Liver (tissue), 9 donors: ENCODE results near the gene C7. TPM values are rescaled to one million over a fixed set of nuclear protein-coding genes. Genes with fewer than 3 reads are reported as not detected.
A peak's percentile ranks its signal among the peaks of the same experiment; 100 is the strongest.

Experiments used
- DNase-seq: peaks from one replicate; pipeline ENCODE4 v3.0.0-alpha.2; 2017; ENCODE audit warnings: low spot score
- H3K27ac ChIP-seq, 2 donors: one replicate each; pipeline ENCODE4 v1.7.0; 2013; ENCODE audit warnings: inconsistent platforms in 2 of 2, low read length in 2 of 2, control low read depth in 1 of 2, low read depth in 1 of 2, mild to moderate bottlenecking in 1 of 2
- H3K27me3 ChIP-seq, 4 donors: one replicate each; pipeline versions ENCODE4 v1.6.1 to v1.7.0; 2013; ENCODE audit warnings: low read length in 3 of 4, inconsistent platforms in 1 of 4, mild to moderate bottlenecking in 1 of 4, moderate library complexity in 1 of 4; ENCODE audit not compliant: control insufficient read depth in 4 of 4, insufficient read depth in 4 of 4
- H3K36me3 ChIP-seq, 4 donors: one replicate each; pipeline versions ENCODE4 v1.6.1 to v1.7.0; 2013; ENCODE audit warnings: low read length in 3 of 4, mild to moderate bottlenecking in 3 of 4, low read depth in 1 of 4, moderate library complexity in 1 of 4; ENCODE audit not compliant: control insufficient read depth in 4 of 4, insufficient read depth in 3 of 4
- H3K4me1 ChIP-seq, 4 donors: one replicate each; pipeline versions ENCODE4 v1.6.1 to v1.7.0; 2013; ENCODE audit warnings: low read length in 3 of 4, mild to moderate bottlenecking in 3 of 4, moderate library complexity in 1 of 4; ENCODE audit not compliant: control insufficient read depth in 4 of 4, insufficient read depth in 4 of 4
- H3K4me3 ChIP-seq, 3 donors: one replicate each; pipeline versions ENCODE4 v1.6.1 to v1.7.0; 2013; ENCODE audit warnings: low read length in 3 of 3, control low read depth in 1 of 3, low read depth in 1 of 3, mild to moderate bottlenecking in 1 of 3
- H3K9ac ChIP-seq, 2 donors: one replicate each; pipeline ENCODE4 v1.7.0; 2013; ENCODE audit warnings: low read length in 2 of 2, mild to moderate bottlenecking in 2 of 2, moderate library complexity in 2 of 2, control low read depth in 1 of 2, low read depth in 1 of 2
- H3K9me3 ChIP-seq, 4 donors: one replicate each; pipeline versions ENCODE4 v1.6.1 to v1.7.0; 2013; ENCODE audit warnings: low read length in 3 of 4; ENCODE audit not compliant: control insufficient read depth in 4 of 4
- EGR1 ChIP-seq, 2 donors: IDR thresholded peaks; 2 replicates each; pipeline ENCODE4 v1.6.1; 2016 to 2018; ENCODE audit warnings: antibody characterized with exemption in 2 of 2, low read depth in 2 of 2
- FOXA1 ChIP-seq: IDR thresholded peaks from 2 replicates; pipeline ENCODE4 v1.6.1; 2016; ENCODE audit warnings: antibody characterized with exemption
- FOXA2 ChIP-seq: IDR thresholded peaks from 2 replicates; pipeline ENCODE4 v1.6.1; 2016; ENCODE audit warnings: antibody characterized with exemption
- GABPA ChIP-seq, 2 donors: IDR thresholded peaks in 1 of 2; conservative IDR thresholded peaks in 1 of 2; 2 replicates each; pipeline ENCODE4 v1.6.1; 2016; ENCODE audit warnings: antibody characterized with exemption in 2 of 2, mild to moderate bottlenecking in 1 of 2, moderate library complexity in 1 of 2
- HNF4A ChIP-seq, 2 donors: conservative IDR thresholded peaks; 2 replicates each; pipeline ENCODE4 v1.6.1; 2016; ENCODE audit warnings: antibody characterized with exemption in 2 of 2, mild to moderate bottlenecking in 2 of 2
- HNF4G ChIP-seq: IDR thresholded peaks from 2 replicates; pipeline ENCODE4 v1.6.1; 2016; ENCODE audit warnings: antibody characterized with exemption
- JUND ChIP-seq, 2 donors: IDR thresholded peaks; 2 replicates each; pipeline ENCODE4 v1.6.1; 2016; ENCODE audit warnings: antibody characterized with exemption in 2 of 2
- NR2F2 ChIP-seq: IDR thresholded peaks from 2 replicates; pipeline ENCODE4 v1.6.1; 2016; ENCODE audit warnings: antibody characterized with exemption
- RAD21 ChIP-seq, 2 donors: IDR thresholded peaks; 2 replicates each; pipeline ENCODE4 v1.6.1; 2016; ENCODE audit warnings: antibody characterized with exemption in 2 of 2, mild to moderate bottlenecking in 2 of 2
- REST ChIP-seq: IDR thresholded peaks from 2 replicates; pipeline ENCODE4 v1.6.1; 2016; ENCODE audit warnings: antibody characterized with exemption, mild to moderate bottlenecking
- RXRA ChIP-seq, 2 donors: IDR thresholded peaks; 2 replicates each; pipeline ENCODE4 v1.6.1; 2017 to 2018; ENCODE audit warnings: antibody characterized with exemption in 2 of 2, mild to moderate bottlenecking in 1 of 2
- SP1 ChIP-seq: IDR thresholded peaks from 2 replicates; pipeline ENCODE4 v1.6.1; 2018; ENCODE audit warnings: antibody characterized with exemption, mild to moderate bottlenecking
- TAF1 ChIP-seq: conservative IDR thresholded peaks from 2 replicates; pipeline ENCODE4 v1.6.1; 2016; ENCODE audit warnings: antibody characterized with exemption, mild to moderate bottlenecking
- YY1 ChIP-seq: IDR thresholded peaks from 2 replicates; pipeline ENCODE4 v1.6.1; 2016; ENCODE audit warnings: antibody characterized with exemption, mild to moderate bottlenecking
- WGBS: extraction: QIAGEN DNeasy Blood & Tissue Kit; methylation state at CpG from one replicate; pipeline ENCODE4 v1.1.7; 2013; 5-methylcytosine and 5-hydroxymethylcytosine counted together
- polyA plus RNA-seq, 2 donors: library from polyadenylated mRNA; stranded (reverse) in 1 of 2; unstranded in 1 of 2; fragments of 200-250 nt in 1 of 2; fragments of >200 nt in 1 of 2; fragmentation: Nextera tagmentation in 1 of 2; extraction: Ambion mirVana in 1 of 2; gene quantifications; one replicate each; pipeline versions ENCODE4 v1.2.1 to v1.2.3, GENCODE V29; 2013 to 2015
- total RNA-seq, 2 donors: library from RNA; depleted of rRNA; stranded (reverse); fragments of >200 nt; gene quantifications; one replicate each; pipeline ENCODE4 v1.2.3, GENCODE V29; 2014
- TF ChIP-seq, protein P1 (sequence below): fragments of 150-350 bp; IDR thresholded peaks from 2 replicates; pipeline ENCODE4 v1.5.1; 2017; ENCODE audit warnings: improper control_type of control experiment, low read depth, low read length; ENCODE audit not compliant: missing input control
- TF ChIP-seq, protein P2 (sequence below): IDR thresholded peaks from 2 replicates; pipeline ENCODE4 v1.6.1; 2016; ENCODE audit warnings: antibody characterized with exemption
- TF ChIP-seq, protein P3 (sequence below): IDR thresholded peaks from 2 replicates; pipeline ENCODE4 v1.6.1; 2016; ENCODE audit warnings: antibody characterized with exemption
- TF ChIP-seq, protein P4 (sequence below): IDR thresholded peaks from 2 replicates; pipeline ENCODE4 v1.6.1; 2016; ENCODE audit warnings: antibody characterized with exemption
- donor health status: healthy.
- donor health status: healthy.
- donor health status: healthy.
- donor health status: healthy.
- donor health status: healthy.

C7 gene
- total and polyA plus RNA-seq, 4 donors: 25.5 to 268 (median 110) TPM

GRCh38 chr5:41010572-41010971 lies 101.3 kb downstream of the C7 start:
- WGBS: 51% methylated on average over 6 of the region's 6 CpGs

More at GRCh38 chr5:41010572-41010971, 101.3 kb downstream of the C7 start:
- DNase-seq: no peak
- H3K27me3 ChIP-seq: no peaks in the 10 kb centered on the region
- no peaks in the 10 kb centered on the region for H3K9me3 ChIP-seq
- no peak overlapping the region for H3K27ac ChIP-seq
- no peak overlapping the region for H3K9ac ChIP-seq
- no peaks in the 10 kb centered on the region for H3K36me3 ChIP-seq
- no peak overlapping the region for H3K4me3 ChIP-seq
- TF ChIP-seq YY1 (no peak), EGR1 (IDR thresholded peaks at IDR 0.05; ENCODE audit: low read depth in 2 of 2) (no peak), REST (no peak), FOXA1 (peak; percentile 24), SP1 (peak; percentile 60), GABPA (IDR thresholded peaks at IDR 0.05 in 1 of 2, conservative IDR thresholded peaks at IDR 0.05 in 1 of 2) (no peak), TAF1 (no peak), NR2F2 (no peak), FOXA2 (no peak), JUND (IDR thresholded peaks at IDR 0.05) (peak in 1 of 2 donors; percentile 49), RXRA (IDR thresholded peaks at IDR 0.05) (peak; percentile 20 to 54), HNF4G (peak; percentile 88), HNF4A (conservative IDR thresholded peaks at IDR 0.05) (peak; percentile 99), RAD21 (IDR thresholded peaks at IDR 0.05) (peak in 1 of 2 donors; percentile 24)
- TF ChIP-seq, protein P1, sequence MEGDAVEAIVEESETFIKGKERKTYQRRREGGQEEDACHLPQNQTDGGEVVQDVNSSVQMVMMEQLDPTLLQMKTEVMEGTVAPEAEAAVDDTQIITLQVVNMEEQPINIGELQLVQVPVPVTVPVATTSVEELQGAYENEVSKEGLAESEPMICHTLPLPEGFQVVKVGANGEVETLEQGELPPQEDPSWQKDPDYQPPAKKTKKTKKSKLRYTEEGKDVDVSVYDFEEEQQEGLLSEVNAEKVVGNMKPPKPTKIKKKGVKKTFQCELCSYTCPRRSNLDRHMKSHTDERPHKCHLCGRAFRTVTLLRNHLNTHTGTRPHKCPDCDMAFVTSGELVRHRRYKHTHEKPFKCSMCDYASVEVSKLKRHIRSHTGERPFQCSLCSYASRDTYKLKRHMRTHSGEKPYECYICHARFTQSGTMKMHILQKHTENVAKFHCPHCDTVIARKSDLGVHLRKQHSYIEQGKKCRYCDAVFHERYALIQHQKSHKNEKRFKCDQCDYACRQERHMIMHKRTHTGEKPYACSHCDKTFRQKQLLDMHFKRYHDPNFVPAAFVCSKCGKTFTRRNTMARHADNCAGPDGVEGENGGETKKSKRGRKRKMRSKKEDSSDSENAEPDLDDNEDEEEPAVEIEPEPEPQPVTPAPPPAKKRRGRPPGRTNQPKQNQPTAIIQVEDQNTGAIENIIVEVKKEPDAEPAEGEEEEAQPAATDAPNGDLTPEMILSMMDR: no peak
- TF ChIP-seq, protein P2, sequence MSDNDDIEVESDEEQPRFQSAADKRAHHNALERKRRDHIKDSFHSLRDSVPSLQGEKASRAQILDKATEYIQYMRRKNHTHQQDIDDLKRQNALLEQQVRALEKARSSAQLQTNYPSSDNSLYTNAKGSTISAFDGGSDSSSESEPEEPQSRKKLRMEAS: no peak
- TF ChIP-seq, protein P3, sequence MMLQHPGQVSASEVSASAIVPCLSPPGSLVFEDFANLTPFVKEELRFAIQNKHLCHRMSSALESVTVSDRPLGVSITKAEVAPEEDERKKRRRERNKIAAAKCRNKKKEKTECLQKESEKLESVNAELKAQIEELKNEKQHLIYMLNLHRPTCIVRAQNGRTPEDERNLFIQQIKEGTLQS: no peak
- TF ChIP-seq, protein P4, sequence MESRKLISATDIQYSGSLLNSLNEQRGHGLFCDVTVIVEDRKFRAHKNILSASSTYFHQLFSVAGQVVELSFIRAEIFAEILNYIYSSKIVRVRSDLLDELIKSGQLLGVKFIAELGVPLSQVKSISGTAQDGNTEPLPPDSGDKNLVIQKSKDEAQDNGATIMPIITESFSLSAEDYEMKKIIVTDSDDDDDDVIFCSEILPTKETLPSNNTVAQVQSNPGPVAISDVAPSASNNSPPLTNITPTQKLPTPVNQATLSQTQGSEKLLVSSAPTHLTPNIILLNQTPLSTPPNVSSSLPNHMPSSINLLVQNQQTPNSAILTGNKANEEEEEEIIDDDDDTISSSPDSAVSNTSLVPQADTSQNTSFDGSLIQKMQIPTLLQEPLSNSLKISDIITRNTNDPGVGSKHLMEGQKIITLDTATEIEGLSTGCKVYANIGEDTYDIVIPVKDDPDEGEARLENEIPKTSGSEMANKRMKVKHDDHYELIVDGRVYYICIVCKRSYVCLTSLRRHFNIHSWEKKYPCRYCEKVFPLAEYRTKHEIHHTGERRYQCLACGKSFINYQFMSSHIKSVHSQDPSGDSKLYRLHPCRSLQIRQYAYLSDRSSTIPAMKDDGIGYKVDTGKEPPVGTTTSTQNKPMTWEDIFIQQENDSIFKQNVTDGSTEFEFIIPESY: peak; percentile 28
- peaks cover 0 to 12% (median 4%) of the 10 kb centered on the region in 4 donors for H3K4me1 ChIP-seq
